ENCODE measurements around the gene TRPM7.

Gene TRPM7

GRCh38 chr15:50519740-50520425 lies 166.7 kb downstream of the TRPM7 start:
- no peak overlapping the region for H3K4me3 ChIP-seq (replicated peaks; ENCODE audit: low read depth, low read length)
- TF ChIP-seq CTCF (IDR thresholded peaks at IDR 0.05; ENCODE audit: low read length, missing control alignments): no peak
- peak; percentile 12 for DNase-seq (ENCODE audit: low read depth)

- no peak for TF ChIP-seq CTCF (IDR thresholded peaks at IDR 0.05; ENCODE audit: low read length, missing control alignments)
- DNase-seq (ENCODE audit: low read depth): no peak
- H3K4me3 ChIP-seq (replicated peaks; ENCODE audit: low read depth, low read length): no peak overlapping the region
These were observed 173.6 kb downstream of the TRPM7 start for GRCh38 chr15:50513001-50513400.

All from fibroblast of pulmonary artery (primary cell).